ENCODE data around the gene CSPG4.

DNA sequence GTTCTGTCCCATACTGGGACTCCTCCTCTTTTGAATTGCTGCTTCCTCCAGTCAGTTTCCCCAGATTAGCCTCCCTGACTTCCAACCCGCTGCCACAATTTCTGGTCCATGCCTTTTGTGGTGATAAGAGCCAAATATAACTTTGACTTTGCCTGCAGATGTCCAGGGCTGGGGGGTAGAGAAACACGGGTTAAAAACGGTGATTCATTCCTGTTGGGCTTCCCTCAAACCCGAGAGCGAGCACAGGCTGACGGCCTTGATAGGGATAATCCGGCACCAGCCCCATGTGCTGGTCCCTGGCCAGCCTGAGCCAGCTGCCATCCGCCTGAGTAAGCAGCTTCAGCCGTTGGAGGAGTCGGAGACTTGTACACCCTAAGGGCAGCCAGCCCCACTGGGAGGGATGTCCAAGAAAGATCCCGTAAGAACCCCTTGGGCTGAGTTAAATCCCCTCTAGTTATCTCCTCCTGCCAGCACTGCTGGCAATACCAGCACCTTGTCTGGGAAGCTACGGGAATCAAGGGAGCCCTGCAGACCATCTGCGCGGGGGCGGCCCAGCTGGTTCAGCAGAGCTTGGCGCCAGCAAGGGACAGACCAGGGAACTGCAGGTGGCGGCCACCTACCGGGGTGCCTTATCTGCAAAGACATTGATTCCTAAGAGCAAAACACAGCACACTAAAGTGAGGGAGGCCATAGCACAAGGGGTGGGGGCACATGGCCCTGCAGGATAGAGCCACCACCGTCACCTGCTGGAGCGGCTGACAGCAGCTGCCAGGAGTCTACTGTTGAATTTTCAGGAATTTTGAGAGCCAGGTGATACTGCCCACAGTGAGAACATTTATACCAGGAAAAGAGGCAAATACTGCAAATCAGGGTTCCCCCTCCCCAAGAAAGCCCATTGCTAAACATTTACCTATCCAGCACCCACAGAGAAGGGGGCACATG is 18.1 kb downstream of the CSPG4 start:
- TF ChIP-seq, protein P1, sequence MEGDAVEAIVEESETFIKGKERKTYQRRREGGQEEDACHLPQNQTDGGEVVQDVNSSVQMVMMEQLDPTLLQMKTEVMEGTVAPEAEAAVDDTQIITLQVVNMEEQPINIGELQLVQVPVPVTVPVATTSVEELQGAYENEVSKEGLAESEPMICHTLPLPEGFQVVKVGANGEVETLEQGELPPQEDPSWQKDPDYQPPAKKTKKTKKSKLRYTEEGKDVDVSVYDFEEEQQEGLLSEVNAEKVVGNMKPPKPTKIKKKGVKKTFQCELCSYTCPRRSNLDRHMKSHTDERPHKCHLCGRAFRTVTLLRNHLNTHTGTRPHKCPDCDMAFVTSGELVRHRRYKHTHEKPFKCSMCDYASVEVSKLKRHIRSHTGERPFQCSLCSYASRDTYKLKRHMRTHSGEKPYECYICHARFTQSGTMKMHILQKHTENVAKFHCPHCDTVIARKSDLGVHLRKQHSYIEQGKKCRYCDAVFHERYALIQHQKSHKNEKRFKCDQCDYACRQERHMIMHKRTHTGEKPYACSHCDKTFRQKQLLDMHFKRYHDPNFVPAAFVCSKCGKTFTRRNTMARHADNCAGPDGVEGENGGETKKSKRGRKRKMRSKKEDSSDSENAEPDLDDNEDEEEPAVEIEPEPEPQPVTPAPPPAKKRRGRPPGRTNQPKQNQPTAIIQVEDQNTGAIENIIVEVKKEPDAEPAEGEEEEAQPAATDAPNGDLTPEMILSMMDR (IDR thresholded peaks at IDR 0.05; ENCODE audit: low read length): 0 out of 2 replicates have a peak, but pooled peaks have one; percentile 9
- TF ChIP-seq EZH2 (optimal IDR thresholded peaks at IDR 0.05; ENCODE audit: low read depth, low read length): no peak
- TF ChIP-seq EZH2phosphoT487 (IDR thresholded peaks at IDR 0.05; ENCODE audit: low read length): no peak

Data from MM.1S (cell line).